HCT116 (cell line): Measurements from ENCODE around the gene TRPT1. TPM values are rescaled to one million over a fixed set of nuclear protein-coding genes. Genes with fewer than 3 reads are reported as not detected.

Experiments
- ATAC-seq: fragments of 200-7000 bp; cut with Tn5 transposase; 2 replicates; pipeline ENCODE4 v1.9.1; 2020; ENCODE audit warnings: mild to moderate bottlenecking, moderate library complexity
- BruUV-seq: library from RNA; stranded (reverse); fragments of 400-500 nt; replicated peaks from 2 replicates; lab custom pipeline; 2021; lab: Mats Ljungman, UMichigan
- CTCF ChIA-PET: fragments of 300-600 bp; sonication (Branson Sonifier 250); formaldehyde crosslinking; loops from one replicate; lab custom pipeline; 2021; ENCODE audit warnings: antibody characterized with exemption; lab: Charles Lee
- POLR2A ChIA-PET: fragments of 300-600, 350-600 bp; sonication (Branson Sonifier 250); formaldehyde crosslinking; loops from one replicate; lab custom pipeline; 2021; ENCODE audit warnings: antibody characterized with exemption; lab: Charles Lee
- RAD21 ChIA-PET, 2 experiments: fragments of 300-600 bp; sonication (Branson Sonifier 250); formaldehyde crosslinking; loops; one replicate each; lab custom pipeline; 2023; ENCODE audit warnings: low total read pairs in 2 of 2; ENCODE audit not compliant: uncharacterized antibody in 2 of 2, unreplicated experiment in 2 of 2, low non-redundant PET in 1 of 2; lab: Charles Lee
- DNase-seq: peaks from one replicate; pipeline ENCODE4 v3.0.0-alpha.2; 2010; ENCODE audit warnings: low read depth, low spot score
- H2AFZ ChIP-seq: fragments of 200-600 bp; shearing (Covaris generic), sonication (generic); 2 replicates; pipeline ENCODE4 v1.6.1; 2017; ENCODE audit warnings: low read depth, mixed run types, mixed read lengths, antibody characterized with exemption, low read length; ENCODE audit not compliant: poor library complexity, severe bottlenecking
- H3K27ac ChIP-seq: 2 replicates; pipeline ENCODE4 v1.5.1; 2012; ENCODE audit warnings: low read depth, low read length
- H3K27me3 ChIP-seq: fragments of 200-600 bp; sonication (generic); 2 replicates; pipeline ENCODE4 v1.6.1; 2016; ENCODE audit warnings: mixed run types, low read length, mixed read lengths; ENCODE audit not compliant: insufficient read depth
- H3K36me3 ChIP-seq, 2 experiments: fragments of 200-500 bp in 1 of 2; fragments of 200-600 bp in 1 of 2; sonication (Bioruptor generic) in 1 of 2; sonication (generic) in 1 of 2; 2 replicates each; pipeline versions ENCODE4 v1.5.1 to v1.6.1; 2014 to 2016; ENCODE audit warnings: low read length in 2 of 2, inconsistent platforms in 1 of 2, mixed read lengths in 1 of 2, mixed run types in 1 of 2; ENCODE audit not compliant: insufficient read depth in 2 of 2, control insufficient read depth in 1 of 2
- H3K4me1 ChIP-seq, 2 experiments: fragments of 200-600 bp in 1 of 2; sonication (generic) in 1 of 2; 2 replicates each; pipeline versions ENCODE4 v1.5.1 to v1.6.1; 2012 to 2017; ENCODE audit warnings: low read length in 2 of 2, inconsistent platforms in 1 of 2, mild to moderate bottlenecking in 1 of 2, mixed read lengths in 1 of 2, mixed run types in 1 of 2, moderate library complexity in 1 of 2; ENCODE audit not compliant: insufficient read depth in 2 of 2, control insufficient read depth in 1 of 2
- H3K4me2 ChIP-seq: fragments of 200-600 bp; sonication (generic); 2 replicates; pipeline ENCODE4 v1.6.1; 2017; ENCODE audit warnings: mixed run types, low read length, mixed read lengths
- H3K4me3 ChIP-seq, 2 experiments: fragments of 200-600 bp in 1 of 2; sonication (generic) in 1 of 2; replicated peaks in 1 of 2; 2 replicates each; pipeline ENCODE4 v1.5.1; 2011 to 2016; ENCODE audit warnings: low read length in 2 of 2, control low read depth in 1 of 2, low read depth in 1 of 2, mild to moderate bottlenecking in 1 of 2, mixed read lengths in 1 of 2, mixed run types in 1 of 2
- H3K79me2 ChIP-seq: fragments of 200-600 bp; sonication (generic); 2 replicates; pipeline ENCODE4 v1.6.1; 2017; ENCODE audit warnings: mild to moderate bottlenecking, mixed run types, low read length, moderate library complexity, mixed read lengths; ENCODE audit not compliant: insufficient read depth
- H3K9ac ChIP-seq: fragments of 200-600 bp; sonication (generic); 2 replicates; pipeline ENCODE4 v1.6.1; 2016; ENCODE audit warnings: low read length, mixed read lengths
- H3K9me2 ChIP-seq: fragments of 200-600 bp; sonication (generic), shearing (Covaris generic); 2 replicates; pipeline ENCODE4 v1.6.1; 2017; ENCODE audit warnings: mixed run types, mild to moderate bottlenecking, moderate library complexity; ENCODE audit not compliant: insufficient read depth
- H3K9me3 ChIP-seq, 2 experiments: fragments of 200-500 bp in 1 of 2; fragments of 200-600 bp in 1 of 2; sonication (Bioruptor generic) in 1 of 2; sonication (generic) in 1 of 2; 2 replicates each; pipeline ENCODE4 v1.6.1; 2014 to 2017; ENCODE audit warnings: low read length in 2 of 2, mixed read lengths in 2 of 2, inconsistent platforms in 1 of 2, low read depth in 1 of 2, mild to moderate bottlenecking in 1 of 2, mixed run types in 1 of 2, moderate library complexity in 1 of 2; ENCODE audit not compliant: control insufficient read depth in 1 of 2, insufficient read depth in 1 of 2
- H4K20me1 ChIP-seq: fragments of 200-600 bp; sonication (generic), shearing (Covaris generic); 2 replicates; pipeline ENCODE4 v1.6.1; 2017; ENCODE audit warnings: mixed run types, mild to moderate bottlenecking, moderate library complexity; ENCODE audit not compliant: insufficient read depth
- CBX3 ChIP-seq: IDR thresholded peaks from 2 replicates; pipeline ENCODE4 v1.6.1; 2012; ENCODE audit warnings: low read depth
- EGR1 ChIP-seq: IDR thresholded peaks from 2 replicates; pipeline ENCODE4 v1.6.1; 2012; ENCODE audit warnings: low read depth
- EZH2phosphoT487 ChIP-seq: fragments of 200-600 bp; IDR thresholded peaks from 2 replicates; pipeline ENCODE4 v1.6.1; 2018; ENCODE audit warnings: antibody characterized with exemption, borderline replicate concordance
- JUND ChIP-seq: IDR thresholded peaks from 2 replicates; pipeline ENCODE4 v1.6.1; 2012
- POLR2AphosphoS5 ChIP-seq: IDR thresholded peaks from 2 replicates; pipeline ENCODE4 v1.6.1; 2011; ENCODE audit warnings: mild to moderate bottlenecking, low read depth, low read length, moderate library complexity
- RAD21 ChIP-seq: IDR thresholded peaks from 2 replicates; pipeline ENCODE4 v1.6.1; 2012; ENCODE audit warnings: low read depth, mild to moderate bottlenecking
- SIN3A ChIP-seq: IDR thresholded peaks from 2 replicates; pipeline ENCODE4 v1.6.1; 2012; ENCODE audit warnings: low read depth
- SP1 ChIP-seq: IDR thresholded peaks from 2 replicates; pipeline ENCODE4 v1.6.1; 2012; ENCODE audit warnings: low read depth
- SRF ChIP-seq: IDR thresholded peaks from 2 replicates; pipeline ENCODE4 v1.6.1; 2012; ENCODE audit warnings: low read depth
- ZFX ChIP-seq: fragments of 450-650 bp; IDR thresholded peaks from 2 replicates; pipeline ENCODE4 v1.6.1; 2017
- ZNF274 ChIP-seq: fragments of 200-500 bp; sonication (Bioruptor generic); IDR thresholded peaks from 2 replicates; pipeline ENCODE4 v1.6.1; 2014; ENCODE audit warnings: mild to moderate bottlenecking, low read depth, low read length, inconsistent platforms
- intact Hi-C: fragments of 100-400 bp; cut with micrococcal nuclease; formaldehyde crosslinking; loops from 2 replicates; pipeline ENCODE4 v1.10.0; 2022
- total RNA-seq: library from RNA; stranded (reverse); gene quantifications from one replicate; pipeline ENCODE4 v1.2.1, GENCODE V29; 2021; ENCODE audit not compliant: unreplicated experiment
- TF ChIP-seq, protein P1 (sequence below): IDR thresholded peaks from 2 replicates; pipeline ENCODE4 v1.6.1; 2012
- TF ChIP-seq, protein P2 (sequence below): IDR thresholded peaks from 2 replicates; pipeline ENCODE4 v1.6.1; 2011; ENCODE audit warnings: mild to moderate bottlenecking, low read length, moderate library complexity; ENCODE audit not compliant: insufficient replicate concordance; ENCODE audit errors: extremely low read depth
- TF ChIP-seq, protein P3 (sequence below): IDR thresholded peaks from 2 replicates; pipeline ENCODE4 v1.6.1; 2012

TRPT1 gene
- total RNA-seq, 1 experiment from 2014 or later: 43.2 TPM

DNA sequence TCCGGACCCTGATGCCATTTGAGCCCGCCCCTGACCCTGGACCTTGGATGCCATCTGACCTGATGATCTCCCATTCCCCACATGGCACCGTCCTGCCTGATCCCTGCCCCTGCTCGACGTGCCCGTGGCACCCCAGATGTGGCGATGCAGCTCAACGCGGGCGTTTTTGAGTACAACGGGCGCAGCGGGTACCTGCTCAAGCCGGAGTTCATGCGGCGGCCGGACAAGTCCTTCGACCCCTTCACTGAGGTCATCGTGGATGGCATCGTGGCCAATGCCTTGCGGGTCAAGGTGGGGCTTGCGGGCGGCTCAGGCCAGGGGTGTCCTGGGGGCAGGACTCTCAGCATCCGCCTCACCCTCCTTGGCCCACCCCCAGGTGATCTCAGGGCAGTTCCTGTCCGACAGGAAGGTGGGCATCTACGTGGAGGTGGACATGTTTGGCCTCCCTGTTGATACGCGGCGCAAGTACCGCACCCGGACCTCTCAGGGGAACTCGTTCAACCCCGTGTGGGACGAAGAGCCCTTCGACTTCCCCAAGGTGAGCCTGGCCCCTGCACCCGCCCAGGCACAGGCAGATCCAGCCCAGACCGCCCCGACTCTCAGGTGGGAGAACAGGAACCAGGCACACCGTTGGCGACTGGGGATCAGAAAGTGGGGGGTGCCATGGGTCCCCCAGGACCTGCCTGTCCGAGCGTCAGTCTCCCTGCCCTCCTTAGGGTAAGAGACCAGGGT lies 36.5 kb upstream of the TRPT1 start:
- ChIA-PET POLR2A (interaction anchor here (0.9 to 1.3 kb wide), 3 partner anchors 8 to 93 kb away, joined by 3 to 5 read pairs (median 3); no protein-coding TSS in a partner anchor), RAD21 (no interaction called here), CTCF (no interaction called here)
- Histone ChIP-seq H3K79me2 (peaks cover 6% of the 10 kb centered on the region; the same call in 1 of the 2 replicates), H3K9me2 (no peaks in the 10 kb centered on the region), H3K4me1 (peaks cover 0 to 1% of the 10 kb centered on the region in 2 experiments; a peak in 2 of 4 replicates), H2AFZ (no peak overlapping the region), H3K27ac (no peak overlapping the region; the same call in 1 of the 2 replicates), H3K9me3 (no peaks in the 10 kb centered on the region), H3K27me3 (no peaks in the 10 kb centered on the region), H4K20me1 (no peaks in the 10 kb centered on the region), H3K4me2 (no peak overlapping the region), H3K4me3 (no peak overlapping the region), H3K36me3 (peaks cover 19 to 54% of the 10 kb centered on the region in 2 experiments; a peak in 3 of 4 replicates), H3K9ac (no peak overlapping the region)
- intact Hi-C loops: no loop called here
- ATAC-seq (no peak), DNase-seq (no peak)
- no peak for TF ChIP-seq ZFX
- no peak for TF ChIP-seq ZNF274
- TF ChIP-seq, protein P1, sequence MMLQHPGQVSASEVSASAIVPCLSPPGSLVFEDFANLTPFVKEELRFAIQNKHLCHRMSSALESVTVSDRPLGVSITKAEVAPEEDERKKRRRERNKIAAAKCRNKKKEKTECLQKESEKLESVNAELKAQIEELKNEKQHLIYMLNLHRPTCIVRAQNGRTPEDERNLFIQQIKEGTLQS: no peak
- TF ChIP-seq SP1: no peak
- TF ChIP-seq RAD21: no peak
- no peak for TF ChIP-seq EZH2phosphoT487
- no peak for TF ChIP-seq POLR2AphosphoS5
- TF ChIP-seq, protein P2, sequence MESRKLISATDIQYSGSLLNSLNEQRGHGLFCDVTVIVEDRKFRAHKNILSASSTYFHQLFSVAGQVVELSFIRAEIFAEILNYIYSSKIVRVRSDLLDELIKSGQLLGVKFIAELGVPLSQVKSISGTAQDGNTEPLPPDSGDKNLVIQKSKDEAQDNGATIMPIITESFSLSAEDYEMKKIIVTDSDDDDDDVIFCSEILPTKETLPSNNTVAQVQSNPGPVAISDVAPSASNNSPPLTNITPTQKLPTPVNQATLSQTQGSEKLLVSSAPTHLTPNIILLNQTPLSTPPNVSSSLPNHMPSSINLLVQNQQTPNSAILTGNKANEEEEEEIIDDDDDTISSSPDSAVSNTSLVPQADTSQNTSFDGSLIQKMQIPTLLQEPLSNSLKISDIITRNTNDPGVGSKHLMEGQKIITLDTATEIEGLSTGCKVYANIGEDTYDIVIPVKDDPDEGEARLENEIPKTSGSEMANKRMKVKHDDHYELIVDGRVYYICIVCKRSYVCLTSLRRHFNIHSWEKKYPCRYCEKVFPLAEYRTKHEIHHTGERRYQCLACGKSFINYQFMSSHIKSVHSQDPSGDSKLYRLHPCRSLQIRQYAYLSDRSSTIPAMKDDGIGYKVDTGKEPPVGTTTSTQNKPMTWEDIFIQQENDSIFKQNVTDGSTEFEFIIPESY: no peak
- TF ChIP-seq, protein P3, sequence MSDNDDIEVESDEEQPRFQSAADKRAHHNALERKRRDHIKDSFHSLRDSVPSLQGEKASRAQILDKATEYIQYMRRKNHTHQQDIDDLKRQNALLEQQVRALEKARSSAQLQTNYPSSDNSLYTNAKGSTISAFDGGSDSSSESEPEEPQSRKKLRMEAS: no peak
- TF ChIP-seq EGR1: no peak
- TF ChIP-seq SIN3A: no peak
- TF ChIP-seq SRF: no peak
- TF ChIP-seq JUND: no peak
- TF ChIP-seq CBX3: no peak
- BruUV-seq: no TSS peak
